NT2/D1 (cell line): ENCODE measurements around the gene MBNL2.

ENCODE experiments used
- SUZ12 ChIP-seq: IDR thresholded peaks from 2 replicates; pipeline ENCODE4 v1.6.1; 2011; ENCODE audit not compliant: insufficient read length, insufficient read depth; ENCODE audit errors: extremely low read depth
- YY1 ChIP-seq: IDR thresholded peaks from 2 replicates; pipeline ENCODE4 v1.6.1; 2011; ENCODE audit not compliant: insufficient read length, insufficient read depth
- ZNF274 ChIP-seq: IDR thresholded peaks from 2 replicates; pipeline ENCODE4 v1.6.1; 2011; ENCODE audit warnings: mild to moderate bottlenecking, low read depth, low read length

GRCh38 chr13:97381189-97381588 is 159.1 kb downstream of the MBNL2 start:
- TF ChIP-seq ZNF274 = no peak
- no peak for TF ChIP-seq YY1
- no peak for TF ChIP-seq SUZ12
